GM12872 (cell line): ENCODE data around the gene FHAD1.

Experiments used
- CTCF ChIP-seq: IDR thresholded peaks from 3 replicates; pipeline ENCODE4 v1.5.1; 2011; ENCODE audit warnings: low read depth, mild to moderate bottlenecking, low read length, moderate library complexity; ENCODE audit not compliant: insufficient read depth

Gene FHAD1

GRCh38 chr1:15242766-15243165 is 4.3 kb upstream of the FHAD1 start:
- TF ChIP-seq CTCF = no peak

- TF ChIP-seq CTCF = no peak
These were observed 3.6 kb upstream of the FHAD1 start for GRCh38 chr1:15243275-15244043.

- no peak for TF ChIP-seq CTCF
These were observed 2.2 kb upstream of the FHAD1 start for GRCh38 chr1:15244813-15245212.

GRCh38 chr1:15245593-15246360 is 1.2 kb upstream of the FHAD1 start:
- TF ChIP-seq CTCF = no peak

GRCh38 chr1:15248216-15248615 is 1.2 kb downstream of the FHAD1 start:
- TF ChIP-seq CTCF = no peak

GRCh38 chr1:15249081-15249480 is 2.1 kb downstream of the FHAD1 start:
- no peak for TF ChIP-seq CTCF
